ENCODE measurements around the gene OGFR.

The OGFR gene

GRCh38 chr20:62802026-62802712 lies 2.5 kb upstream of the OGFR start:
- ChIA-PET POLR2A (interaction anchor here (3.5 kb wide), 1 partner anchor 7 kb away, joined by 25 read pairs; the partner anchor contains the start of gene MRGBP), CTCF (no interaction called here)
- DNase-seq (ENCODE audit: extremely low spot score), result no peak
- TF ChIP-seq BHLHE40 (IDR thresholded peaks at IDR 0.05; ENCODE audit: borderline replicate concordance) (no peak), NFRKB (IDR thresholded peaks at IDR 0.05) (no peak), LEF1 (IDR thresholded peaks at IDR 0.05; ENCODE audit: borderline replicate concordance) (no peak), CTBP1 (IDR thresholded peaks at IDR 0.05; ENCODE audit: borderline replicate concordance) (no peak), FOXM1 (IDR thresholded peaks at IDR 0.05; ENCODE audit: borderline replicate concordance) (no peak), SP1 (IDR thresholded peaks at IDR 0.05) (no peak), SUZ12 (IDR thresholded peaks at IDR 0.05) (no peak), HDGF (IDR thresholded peaks at IDR 0.05; ENCODE audit: borderline replicate concordance) (no peak), PKNOX1 (IDR thresholded peaks at IDR 0.05) (no peak), ARNT (IDR thresholded peaks at IDR 0.05) (no peak), FOXA1 (IDR thresholded peaks at IDR 0.05) (no peak)

- ChIA-PET CTCF (interaction anchor here (0.6 kb wide), 1 partner anchor 18 kb away, joined by 4 read pairs; no protein-coding TSS in a partner anchor), POLR2A (interaction anchor here (3.5 kb wide), 1 partner anchor 9 kb away, joined by 25 read pairs; the partner anchor contains the start of gene MRGBP)
- TF ChIP-seq BHLHE40 (IDR thresholded peaks at IDR 0.05; ENCODE audit: borderline replicate concordance) (no peak), NFRKB (IDR thresholded peaks at IDR 0.05) (no peak), SP1 (IDR thresholded peaks at IDR 0.05) (no peak), PKNOX1 (IDR thresholded peaks at IDR 0.05) (no peak), ZNF384 (IDR thresholded peaks at IDR 0.05) (no peak), TARDBP (IDR thresholded peaks at IDR 0.05) (no peak), FOXA1 (IDR thresholded peaks at IDR 0.05) (no peak), L3MBTL2 (conservative IDR thresholded peaks at IDR 0.05) (no peak), FOXM1 (IDR thresholded peaks at IDR 0.05; ENCODE audit: borderline replicate concordance) (no peak), SUZ12 (IDR thresholded peaks at IDR 0.05) (no peak), ELF4 (IDR thresholded peaks at IDR 0.05) (no peak), LEF1 (IDR thresholded peaks at IDR 0.05; ENCODE audit: borderline replicate concordance) (no peak), CTBP1 (IDR thresholded peaks at IDR 0.05; ENCODE audit: borderline replicate concordance) (no peak), HDGF (IDR thresholded peaks at IDR 0.05; ENCODE audit: borderline replicate concordance) (no peak)
- DNase-seq (ENCODE audit: extremely low spot score), result no peak
Measured at GRCh38 chr20:62804021-62804626, 511 bp upstream of the OGFR start.

DNA sequence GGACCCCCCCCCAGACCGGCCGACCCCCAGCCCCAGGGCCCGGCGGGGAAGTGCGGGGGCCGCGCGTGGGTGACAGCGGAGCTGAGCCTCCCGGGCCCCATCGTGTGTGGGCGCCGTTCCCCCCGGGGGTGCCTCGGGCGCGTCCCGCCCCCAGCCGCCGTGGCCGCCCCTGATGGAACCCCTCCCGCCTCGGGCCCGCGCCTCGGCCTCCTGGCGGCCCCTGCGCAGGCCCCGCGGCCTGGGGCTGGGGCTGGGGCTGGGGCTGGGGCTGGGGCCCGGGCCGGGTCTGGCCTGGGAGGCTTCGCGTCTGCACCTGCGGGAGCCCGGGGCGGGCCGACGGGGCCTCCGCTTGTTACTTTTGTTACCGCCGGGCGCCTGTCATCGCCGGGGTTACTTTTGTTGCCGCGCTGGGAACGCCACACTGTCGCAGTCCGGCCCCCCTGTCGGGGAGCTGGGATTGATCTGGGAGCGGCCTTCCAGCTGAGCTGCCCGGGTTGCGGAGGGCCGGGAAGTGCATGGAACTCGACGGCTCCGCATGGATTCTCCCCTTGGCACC lies 598 bp downstream of the OGFR start:
- DNase-seq (ENCODE audit: extremely low spot score), result no peak
- TF ChIP-seq SP1 (IDR thresholded peaks at IDR 0.05) (no peak), ZNF384 (IDR thresholded peaks at IDR 0.05) (no peak), FOXK2 (IDR thresholded peaks at IDR 0.05) (no peak), LEF1 (IDR thresholded peaks at IDR 0.05; ENCODE audit: borderline replicate concordance) (no peak), ARNT (IDR thresholded peaks at IDR 0.05) (no peak), HDGF (IDR thresholded peaks at IDR 0.05; ENCODE audit: borderline replicate concordance) (no peak)
- CTCF ChIA-PET, result interaction anchor here (1.0 kb wide), 1 partner anchor 42 kb away, joined by 3 read pairs; no protein-coding TSS in a partner anchor
- POLR2A ChIA-PET, result interaction anchor here (3.5 kb wide), 1 partner anchor 10 kb away, joined by 25 read pairs; the partner anchor contains the start of gene MRGBP

DNA sequence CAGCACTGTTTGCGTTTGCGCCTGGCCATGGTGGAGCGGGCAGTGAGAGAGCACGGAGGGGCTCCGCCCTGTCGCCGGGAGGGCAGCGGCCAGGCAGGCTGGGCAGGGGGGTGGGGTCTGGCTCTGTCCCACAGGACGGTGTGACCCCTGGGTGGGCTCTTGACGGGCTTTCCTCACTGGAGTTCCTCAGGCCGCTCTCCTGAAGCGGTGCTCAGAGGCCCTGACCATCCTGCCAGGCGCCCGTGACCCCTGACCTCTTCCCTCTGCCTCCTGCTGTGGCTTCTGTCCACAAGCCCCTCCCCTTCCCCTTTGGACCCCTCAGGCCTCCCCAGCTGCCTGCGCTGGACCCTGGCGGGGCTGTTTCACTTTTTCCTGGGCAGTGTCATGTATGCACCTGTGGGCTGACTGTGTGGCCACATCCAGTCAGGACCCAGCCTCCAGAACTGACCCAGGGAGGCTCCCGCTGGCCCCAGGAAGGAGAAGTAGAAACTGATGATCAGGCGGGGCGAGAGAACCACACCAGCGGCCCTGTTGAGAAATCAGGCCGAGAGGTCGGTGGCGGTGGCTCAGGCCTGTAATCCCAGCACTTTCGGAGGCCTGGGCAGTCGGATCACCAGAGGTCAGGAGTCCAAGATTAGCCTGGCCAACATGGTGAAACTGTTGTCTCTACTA lies 1.2 kb downstream of the OGFR start:
- TF ChIP-seq HDGF (IDR thresholded peaks at IDR 0.05; ENCODE audit: borderline replicate concordance), result no peak
- no peak for TF ChIP-seq FOXM1 (IDR thresholded peaks at IDR 0.05; ENCODE audit: borderline replicate concordance)
- TF ChIP-seq SP1 (IDR thresholded peaks at IDR 0.05), result no peak
- no peak for TF ChIP-seq TARDBP (IDR thresholded peaks at IDR 0.05)
- ChIA-PET CTCF (interaction anchor here (1.0 kb wide), 1 partner anchor 42 kb away, joined by 3 read pairs; no protein-coding TSS in a partner anchor), POLR2A (interaction anchor here (3.5 kb wide), 1 partner anchor 11 kb away, joined by 25 read pairs; the partner anchor contains the start of gene MRGBP)
- no peak for DNase-seq (ENCODE audit: extremely low spot score)

- POLR2A ChIA-PET, result no interaction called here
Measured at GRCh38 chr20:62806383-62807050, 1.9 kb downstream of the OGFR start.

More at GRCh38 chr20:62806383-62807050, 1.9 kb downstream of the OGFR start:
- CTCF ChIA-PET, result interaction anchor here (1.0 kb wide), 1 partner anchor 41 kb away, joined by 3 read pairs; no protein-coding TSS in a partner anchor
- no peak for TF ChIP-seq HDGF (IDR thresholded peaks at IDR 0.05; ENCODE audit: borderline replicate concordance)
- TF ChIP-seq FOXM1 (IDR thresholded peaks at IDR 0.05; ENCODE audit: borderline replicate concordance), result no peak
- no peak for TF ChIP-seq L3MBTL2 (conservative IDR thresholded peaks at IDR 0.05)
- no peak for TF ChIP-seq SP1 (IDR thresholded peaks at IDR 0.05)
- no peak for TF ChIP-seq SUZ12 (IDR thresholded peaks at IDR 0.05)
- no peak for TF ChIP-seq ELF4 (IDR thresholded peaks at IDR 0.05)
- no peak for TF ChIP-seq ZNF384 (IDR thresholded peaks at IDR 0.05)
- TF ChIP-seq ARNT (IDR thresholded peaks at IDR 0.05), result no peak
- TF ChIP-seq NFRKB (IDR thresholded peaks at IDR 0.05), result no peak
- TF ChIP-seq FOXK2 (IDR thresholded peaks at IDR 0.05), result no peak
- no peak for TF ChIP-seq CTBP1 (IDR thresholded peaks at IDR 0.05; ENCODE audit: borderline replicate concordance)
- no peak for TF ChIP-seq LEF1 (IDR thresholded peaks at IDR 0.05; ENCODE audit: borderline replicate concordance)
- TF ChIP-seq TARDBP (IDR thresholded peaks at IDR 0.05), result no peak
- no peak for TF ChIP-seq FOXA1 (IDR thresholded peaks at IDR 0.05)
- no peak for DNase-seq (ENCODE audit: extremely low spot score)

Measured in HEK293T (cell line).